ENCODE results near the gene SPATA13. TPM values are rescaled to one million over a fixed set of nuclear protein-coding genes. Genes with fewer than 3 reads are reported as not detected.

The SPATA13 gene
- total RNA-seq, 1 experiment from 2014 or later: 28.7 TPM

GRCh38 chr13:24292481-24292880, 132.0 kb downstream of the SPATA13 start:
- H3K27ac ChIP-seq: no peak overlapping the region
- intact Hi-C loops (cut with micrococcal nuclease; ENCODE audit: unreplicated experiment): no loop called here
- H3K36me3 ChIP-seq (ENCODE audit: low read depth): peaks cover 7% of the 10 kb centered on the region; the same call in 1 of the 2 replicates
- no peaks in the 10 kb centered on the region for H3F3A ChIP-seq (ENCODE audit: insufficient read depth, low read depth)
- no peaks in the 10 kb centered on the region for H3K4me1 ChIP-seq (replicated peaks; ENCODE audit: insufficient read depth)
- H3K4me3 ChIP-seq: no peak overlapping the region
- no peak for DNase-seq
- H3K27me3 ChIP-seq (ENCODE audit: insufficient read depth, low read depth): no peaks in the 10 kb centered on the region
- ChIA-PET POLR2A (ENCODE audit: unreplicated experiment) (no interaction called here), CTCF (no interaction called here)
- no peaks in the 10 kb centered on the region for H3K79me2 ChIP-seq (ENCODE audit: low read depth)
- H3K9me2 ChIP-seq (ENCODE audit: insufficient read depth): no peaks in the 10 kb centered on the region
- H3K9me3 ChIP-seq (ENCODE audit: insufficient read depth, low read depth): no peaks in the 10 kb centered on the region
- no TSS peak for BruUV-seq (replicated peaks)
- no peak overlapping the region for H2AFZ ChIP-seq
- H3K4me2 ChIP-seq: no peak overlapping the region
- TF ChIP-seq EZH2 (IDR thresholded peaks at IDR 0.05; ENCODE audit: low read depth) (no peak), CTCF (conservative IDR thresholded peaks at IDR 0.05) (no peak)
- H4K20me1 ChIP-seq (ENCODE audit: insufficient read depth): no peaks in the 10 kb centered on the region

- POLR2A ChIA-PET (ENCODE audit: unreplicated experiment): no interaction called here
These were observed 133.2 kb downstream of the SPATA13 start for GRCh38 chr13:24293746-24294145.

GRCh38 chr13:24299488-24300114, 139.1 kb downstream of the SPATA13 start:
- H3F3A ChIP-seq (ENCODE audit: insufficient read depth, low read depth): no peaks in the 10 kb centered on the region
- BruUV-seq (replicated peaks): no TSS peak
- H3K4me1 ChIP-seq (replicated peaks; ENCODE audit: insufficient read depth): no peaks in the 10 kb centered on the region
- H3K9me3 ChIP-seq (ENCODE audit: insufficient read depth, low read depth): no peaks in the 10 kb centered on the region
- no peaks in the 10 kb centered on the region for H4K20me1 ChIP-seq (ENCODE audit: insufficient read depth)
- H2AFZ ChIP-seq: no peak overlapping the region
- CTCF ChIA-PET: no interaction called here
- H3K27ac ChIP-seq: no peak overlapping the region
- TF ChIP-seq EZH2 (IDR thresholded peaks at IDR 0.05; ENCODE audit: low read depth): no peak
- TF ChIP-seq CTCF (conservative IDR thresholded peaks at IDR 0.05): no peak
- POLR2A ChIA-PET (ENCODE audit: unreplicated experiment): no interaction called here
- H3K79me2 ChIP-seq (ENCODE audit: low read depth): no peaks in the 10 kb centered on the region
- H3K4me3 ChIP-seq: no peak overlapping the region
- H3K27me3 ChIP-seq (ENCODE audit: insufficient read depth, low read depth): no peaks in the 10 kb centered on the region
- no peak overlapping the region for H3K4me2 ChIP-seq
- intact Hi-C loops (cut with micrococcal nuclease; ENCODE audit: unreplicated experiment): loop anchor here (10.0 kb wide), 1 partner anchor 265 kb away; no protein-coding TSS in a partner anchor
- no peak for DNase-seq
- no peaks in the 10 kb centered on the region for H3K36me3 ChIP-seq (ENCODE audit: low read depth)
- H3K9me2 ChIP-seq (ENCODE audit: insufficient read depth): no peaks in the 10 kb centered on the region

More at GRCh38 chr13:24293746-24294145, 133.2 kb downstream of the SPATA13 start:
- BruUV-seq (replicated peaks): no TSS peak
- H3K4me1 ChIP-seq (replicated peaks; ENCODE audit: insufficient read depth): no peaks in the 10 kb centered on the region
- CTCF ChIA-PET: no interaction called here
- H3K79me2 ChIP-seq (ENCODE audit: low read depth): no peaks in the 10 kb centered on the region
- H3K9me3 ChIP-seq (ENCODE audit: insufficient read depth, low read depth): no peaks in the 10 kb centered on the region
- no peak overlapping the region for H3K27ac ChIP-seq
- peaks cover 7% of the 10 kb centered on the region; the same call in 1 of the 2 replicates for H3K36me3 ChIP-seq (ENCODE audit: low read depth)
- no peak for TF ChIP-seq EZH2 (IDR thresholded peaks at IDR 0.05; ENCODE audit: low read depth)
- TF ChIP-seq CTCF (conservative IDR thresholded peaks at IDR 0.05): no peak
- H4K20me1 ChIP-seq (ENCODE audit: insufficient read depth): no peaks in the 10 kb centered on the region
- intact Hi-C loops (cut with micrococcal nuclease; ENCODE audit: unreplicated experiment): no loop called here
- no peak overlapping the region for H2AFZ ChIP-seq
- H3K4me3 ChIP-seq: no peak overlapping the region
- DNase-seq: no peak
- no peaks in the 10 kb centered on the region for H3K27me3 ChIP-seq (ENCODE audit: insufficient read depth, low read depth)
- no peaks in the 10 kb centered on the region for H3K9me2 ChIP-seq (ENCODE audit: insufficient read depth)
- H3K4me2 ChIP-seq: no peak overlapping the region
- no peaks in the 10 kb centered on the region for H3F3A ChIP-seq (ENCODE audit: insufficient read depth, low read depth)

Measured in PC-9 (cell line).